Measurements from ENCODE around the gene FSTL3. TPM values are rescaled to one million over a fixed set of nuclear protein-coding genes. Genes with fewer than 3 reads are reported as not detected.

Gene FSTL3
- total RNA-seq, 1 donor = 52.1 TPM

GRCh38 chr19:722553-723101 lies 46.4 kb downstream of the FSTL3 start:
- Histone ChIP-seq H3K27ac (ENCODE audit: low read depth, low read length) (no peak overlapping the region), H3K79me2 (ENCODE audit: insufficient read depth, low read length) (no peaks in the 10 kb centered on the region), H3K27me3 (ENCODE audit: insufficient read depth, low read length) (no peaks in the 10 kb centered on the region), H3K9me3 (ENCODE audit: low read depth, low read length) (no peaks in the 10 kb centered on the region), H2AFZ (ENCODE audit: low read length) (no peak overlapping the region), H3K4me2 (ENCODE audit: insufficient read depth, low read length) (no peak overlapping the region), H4K20me1 (ENCODE audit: insufficient read depth, low read length) (no peaks in the 10 kb centered on the region), H3K4me1 (ENCODE audit: insufficient read depth, low read length) (no peaks in the 10 kb centered on the region), H3K36me3 (ENCODE audit: insufficient read depth, low read length) (no peaks in the 10 kb centered on the region), H3K4me3 (ENCODE audit: insufficient read depth, low read length) (no peak overlapping the region)
- DNase-seq (ENCODE audit: insufficient read length, low spot score, missing footprints) = peak; percentile 90
- TF ChIP-seq CTCF (IDR thresholded peaks at IDR 0.05; ENCODE audit: extremely low read depth, low read depth, low read length) = no peak

- no peaks in the 10 kb centered on the region for H3K4me1 ChIP-seq (ENCODE audit: insufficient read depth, low read length)
- no peak for TF ChIP-seq CTCF (IDR thresholded peaks at IDR 0.05; ENCODE audit: extremely low read depth, low read depth, low read length)
- no peaks in the 10 kb centered on the region for H3K36me3 ChIP-seq (ENCODE audit: insufficient read depth, low read length)
- H3K79me2 ChIP-seq (ENCODE audit: insufficient read depth, low read length) = no peaks in the 10 kb centered on the region
- H4K20me1 ChIP-seq (ENCODE audit: insufficient read depth, low read length) = no peaks in the 10 kb centered on the region
- no peak for DNase-seq (ENCODE audit: insufficient read length, low spot score, missing footprints)
- no peak overlapping the region for H3K27ac ChIP-seq (ENCODE audit: low read depth, low read length)
- no peak overlapping the region for H3K4me2 ChIP-seq (ENCODE audit: insufficient read depth, low read length)
- H3K27me3 ChIP-seq (ENCODE audit: insufficient read depth, low read length) = no peaks in the 10 kb centered on the region
- no peak overlapping the region for H2AFZ ChIP-seq (ENCODE audit: low read length)
- no peaks in the 10 kb centered on the region for H3K9me3 ChIP-seq (ENCODE audit: low read depth, low read length)
- H3K4me3 ChIP-seq (ENCODE audit: insufficient read depth, low read length) = no peak overlapping the region
These were observed 47.1 kb downstream of the FSTL3 start for GRCh38 chr19:723247-723646.

- Histone ChIP-seq H3K36me3 (ENCODE audit: insufficient read depth, low read length) (no peaks in the 10 kb centered on the region), H3K27me3 (ENCODE audit: insufficient read depth, low read length) (no peaks in the 10 kb centered on the region), H3K4me1 (ENCODE audit: insufficient read depth, low read length) (no peaks in the 10 kb centered on the region), H4K20me1 (ENCODE audit: insufficient read depth, low read length) (no peaks in the 10 kb centered on the region), H3K4me2 (ENCODE audit: insufficient read depth, low read length) (no peak overlapping the region), H3K9me3 (ENCODE audit: low read depth, low read length) (no peaks in the 10 kb centered on the region), H3K79me2 (ENCODE audit: insufficient read depth, low read length) (no peaks in the 10 kb centered on the region), H2AFZ (ENCODE audit: low read length) (no peak overlapping the region), H3K4me3 (ENCODE audit: insufficient read depth, low read length) (no peak overlapping the region), H3K27ac (ENCODE audit: low read depth, low read length) (no peak overlapping the region)
- no peak for TF ChIP-seq CTCF (IDR thresholded peaks at IDR 0.05; ENCODE audit: extremely low read depth, low read depth, low read length)
- no peak for DNase-seq (ENCODE audit: insufficient read length, low spot score, missing footprints)
These were observed 47.5 kb downstream of the FSTL3 start for GRCh38 chr19:723714-724113.

GRCh38 chr19:725461-726089 lies 49.4 kb downstream of the FSTL3 start:
- H3K9me3 ChIP-seq (ENCODE audit: low read depth, low read length) = no peaks in the 10 kb centered on the region
- no peak for TF ChIP-seq CTCF (IDR thresholded peaks at IDR 0.05; ENCODE audit: extremely low read depth, low read depth, low read length)
- no peaks in the 10 kb centered on the region for H3K27me3 ChIP-seq (ENCODE audit: insufficient read depth, low read length)
- no peak overlapping the region for H3K4me3 ChIP-seq (ENCODE audit: insufficient read depth, low read length)
- H3K4me1 ChIP-seq (ENCODE audit: insufficient read depth, low read length) = no peaks in the 10 kb centered on the region
- no peaks in the 10 kb centered on the region for H4K20me1 ChIP-seq (ENCODE audit: insufficient read depth, low read length)
- H3K27ac ChIP-seq (ENCODE audit: low read depth, low read length) = no peak overlapping the region
- H2AFZ ChIP-seq (ENCODE audit: low read length) = no peak overlapping the region
- H3K79me2 ChIP-seq (ENCODE audit: insufficient read depth, low read length) = no peaks in the 10 kb centered on the region
- DNase-seq (ENCODE audit: insufficient read length, low spot score, missing footprints) = no peak
- H3K36me3 ChIP-seq (ENCODE audit: insufficient read depth, low read length) = no peaks in the 10 kb centered on the region
- no peak overlapping the region for H3K4me2 ChIP-seq (ENCODE audit: insufficient read depth, low read length)

Data from osteoblast (primary cell).